Keratinocyte (primary cell): ENCODE results near the gene ROR2.

ENCODE experiments used
- CTCF ChIP-seq, 3 experiments: IDR thresholded peaks in 1 of 3; conservative IDR thresholded peaks in 1 of 3; optimal IDR thresholded peaks in 1 of 3; 2 replicates in 2 of 3; 3 replicates in 1 of 3; pipeline versions ENCODE3 to v1.5.1; 2011; ENCODE audit warnings: low read length in 3 of 3, mild to moderate bottlenecking in 3 of 3, moderate library complexity in 2 of 3, control low read depth in 1 of 3, inconsistent platforms in 1 of 3; ENCODE audit not compliant: insufficient read depth in 2 of 3; ENCODE audit errors: extremely low read depth in 1 of 3
- EZH2 ChIP-seq: IDR thresholded peaks from one replicate; pipeline ENCODE4 v1.6.1; 2012; ENCODE audit warnings: inconsistent platforms, mild to moderate bottlenecking, low read length, moderate library complexity

GRCh38 chr9:91694081-91694870 is 255.8 kb downstream of the ROR2 start:
- TF ChIP-seq CTCF (optimal IDR thresholded peaks at IDR 0.05 in 1 of 3, IDR thresholded peaks at IDR 0.05 in 1 of 3, conservative IDR thresholded peaks at IDR 0.05 in 1 of 3; ENCODE audit: extremely low read depth in 1 of 3, insufficient read depth in 2 of 3, low read length in 3 of 3) (no peak), EZH2 (no peak)
